ENCODE data around the gene ENTREP1.

DNA sequence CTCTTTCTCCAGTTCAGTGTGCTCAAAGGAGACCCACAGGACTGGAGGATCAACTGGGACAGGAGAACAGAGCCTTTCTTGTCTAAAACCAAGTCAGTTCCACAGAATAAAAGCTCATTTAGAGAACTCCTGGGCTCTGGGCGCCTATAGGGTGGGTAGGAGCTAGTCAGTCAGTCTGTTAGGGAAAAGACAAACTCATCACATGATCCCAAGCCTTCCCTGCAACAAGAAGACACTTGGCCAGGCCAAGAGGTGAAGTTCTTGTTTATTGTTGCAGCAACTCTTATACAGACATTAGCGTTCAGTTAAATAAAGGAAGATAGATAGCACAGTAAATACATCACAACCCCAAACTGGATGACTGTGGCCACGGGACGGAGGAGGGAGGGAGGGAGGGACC lies 102.3 kb downstream of the ENTREP1 start:
- TF ChIP-seq, protein P1, sequence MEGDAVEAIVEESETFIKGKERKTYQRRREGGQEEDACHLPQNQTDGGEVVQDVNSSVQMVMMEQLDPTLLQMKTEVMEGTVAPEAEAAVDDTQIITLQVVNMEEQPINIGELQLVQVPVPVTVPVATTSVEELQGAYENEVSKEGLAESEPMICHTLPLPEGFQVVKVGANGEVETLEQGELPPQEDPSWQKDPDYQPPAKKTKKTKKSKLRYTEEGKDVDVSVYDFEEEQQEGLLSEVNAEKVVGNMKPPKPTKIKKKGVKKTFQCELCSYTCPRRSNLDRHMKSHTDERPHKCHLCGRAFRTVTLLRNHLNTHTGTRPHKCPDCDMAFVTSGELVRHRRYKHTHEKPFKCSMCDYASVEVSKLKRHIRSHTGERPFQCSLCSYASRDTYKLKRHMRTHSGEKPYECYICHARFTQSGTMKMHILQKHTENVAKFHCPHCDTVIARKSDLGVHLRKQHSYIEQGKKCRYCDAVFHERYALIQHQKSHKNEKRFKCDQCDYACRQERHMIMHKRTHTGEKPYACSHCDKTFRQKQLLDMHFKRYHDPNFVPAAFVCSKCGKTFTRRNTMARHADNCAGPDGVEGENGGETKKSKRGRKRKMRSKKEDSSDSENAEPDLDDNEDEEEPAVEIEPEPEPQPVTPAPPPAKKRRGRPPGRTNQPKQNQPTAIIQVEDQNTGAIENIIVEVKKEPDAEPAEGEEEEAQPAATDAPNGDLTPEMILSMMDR (conservative IDR thresholded peaks at IDR 0.05), result no peak
- TF ChIP-seq ZFX (IDR thresholded peaks at IDR 0.05), result no peak

Measured in C4-2B (cell line).